GM23338 (cell line): ENCODE measurements around the gene PAX2. TPM values are rescaled to one million over a fixed set of nuclear protein-coding genes. Genes with fewer than 3 reads are reported as not detected.

Experiments used
- ATAC-seq: fragments of 200-7000 bp; cut with Tn5 transposase; 3 replicates; pipeline ENCODE4 v1.9.1; 2020
- DNase-seq: peaks from one replicate; pipeline ENCODE4 v3.0.0-alpha.2; 2015; ENCODE audit warnings: low spot score
- H2AFZ ChIP-seq: fragments of 200-600 bp; sonication (generic); 2 replicates; pipeline ENCODE4 v1.8.0; 2016; ENCODE audit warnings: antibody characterized with exemption, mild to moderate bottlenecking, moderate library complexity
- H3F3A ChIP-seq: fragments of 200-600 bp; sonication (generic); replicated peaks from 2 replicates; pipeline ENCODE4 v1.8.0; 2017; ENCODE audit warnings: antibody characterized with exemption, mixed run types, low read depth
- H3K27ac ChIP-seq: fragments of 200-600 bp; sonication (generic); 2 replicates; pipeline ENCODE4 v1.6.1; 2016; ENCODE audit warnings: low read depth
- H3K27me3 ChIP-seq: fragments of 200-600 bp; sonication (generic); 2 replicates; pipeline ENCODE4 v1.8.0; 2016; ENCODE audit warnings: mild to moderate bottlenecking, mixed run types, moderate library complexity; ENCODE audit not compliant: insufficient read depth
- H3K36me3 ChIP-seq: fragments of 200-600 bp; sonication (generic); 2 replicates; pipeline ENCODE4 v1.8.0; 2016; ENCODE audit warnings: mild to moderate bottlenecking; ENCODE audit not compliant: insufficient read depth
- H3K4me1 ChIP-seq: fragments of 200-600 bp; sonication (generic); 2 replicates; pipeline ENCODE4 v1.8.0; 2016; ENCODE audit warnings: mild to moderate bottlenecking, moderate library complexity; ENCODE audit not compliant: insufficient read depth
- H3K4me2 ChIP-seq: fragments of 200-600 bp; sonication (generic); 2 replicates; pipeline ENCODE4 v1.7.1; 2017; ENCODE audit warnings: mixed run types
- H3K4me3 ChIP-seq: fragments of 200-600 bp; sonication (generic); 2 replicates; pipeline ENCODE4 v1.6.1; 2016; ENCODE audit warnings: mixed run types
- H3K79me2 ChIP-seq: fragments of 200-600 bp; sonication (generic); replicated peaks from 2 replicates; pipeline ENCODE4 v1.8.0; 2017; ENCODE audit warnings: mild to moderate bottlenecking; ENCODE audit not compliant: insufficient read depth
- H3K9me2 ChIP-seq: fragments of 200-600 bp; sonication (generic); 2 replicates; pipeline ENCODE4 v1.8.0; 2017; ENCODE audit not compliant: insufficient read depth
- H4K20me1 ChIP-seq: fragments of 200-600 bp; sonication (generic); replicated peaks from 2 replicates; pipeline ENCODE4 v1.8.0; 2017; ENCODE audit warnings: mild to moderate bottlenecking; ENCODE audit not compliant: insufficient read depth
- H3K27ac Mint-ChIP-seq: 2 replicates; pipeline ENCODE4 v1.8.0; 2020; ENCODE audit warnings: inconsistent platforms, mild to moderate bottlenecking, moderate library complexity, mixed read lengths
- H3K27me3 Mint-ChIP-seq: 3 replicates; pipeline ENCODE4 v1.8.0; 2022; ENCODE audit warnings: low read depth, mild to moderate bottlenecking, moderate library complexity, mixed read lengths, inconsistent platforms; ENCODE audit not compliant: insufficient read depth, poor library complexity
- H3K36me3 Mint-ChIP-seq: 3 replicates; pipeline ENCODE4 v1.8.0; 2021; ENCODE audit warnings: low read depth, mild to moderate bottlenecking, inconsistent platforms, moderate library complexity, mixed read lengths
- H3K4me1 Mint-ChIP-seq: 3 replicates; pipeline ENCODE4 v1.8.0; 2020; ENCODE audit warnings: mild to moderate bottlenecking, inconsistent platforms, mixed read lengths
- H3K4me3 Mint-ChIP-seq: 3 replicates; pipeline ENCODE4 v1.8.0; 2021; ENCODE audit warnings: moderate library complexity, mild to moderate bottlenecking, inconsistent platforms, mixed read lengths
- H3K9me3 Mint-ChIP-seq: 3 replicates; pipeline ENCODE4 v1.8.0; 2020; ENCODE audit warnings: moderate library complexity, mild to moderate bottlenecking, inconsistent platforms, mixed read lengths
- CREB1 ChIP-seq: fragments of 250-450 bp; sonication (Bioruptor Pico); IDR thresholded peaks from 2 replicates; pipeline ENCODE4 v1.5.0; 2020; ENCODE audit warnings: low read depth, mild to moderate bottlenecking, moderate library complexity
- EZH2 ChIP-seq: fragments of 200-600 bp; sonication (generic); IDR thresholded peaks from one replicate; pipeline ENCODE4 v1.8.0; 2017; ENCODE audit warnings: antibody characterized with exemption, mild to moderate bottlenecking, low read depth; ENCODE audit not compliant: unreplicated experiment
- EZH2phosphoT487 ChIP-seq: fragments of 200-600 bp; sonication (generic); IDR thresholded peaks from one replicate; pipeline ENCODE4 v1.8.1; 2018; ENCODE audit warnings: antibody characterized with exemption; ENCODE audit not compliant: unreplicated experiment
- NANOG ChIP-seq: IDR thresholded peaks from 2 replicates; pipeline ENCODE4 v1.6.1; 2016; ENCODE audit warnings: antibody characterized with exemption, borderline replicate concordance
- ZNF114 ChIP-seq: fragments of 250-450 bp; sonication (Bioruptor Pico); IDR thresholded peaks from 2 replicates; pipeline ENCODE4 v1.5.0; 2020; ENCODE audit warnings: mild to moderate bottlenecking, moderate library complexity
- polyA plus RNA-seq: library from polyadenylated mRNA; unstranded; fragments of >200 nt; fragmentation: Nextera tagmentation; extraction: Ambion mirVana; gene quantifications from 2 replicates; pipeline ENCODE4 v1.2.1, GENCODE V29; 2016
- total RNA-seq: library from RNA; depleted of rRNA; stranded (reverse); fragments of >200 nt; shearing (Covaris generic); gene quantifications from 2 replicates; pipeline ENCODE4 v1.2.3, GENCODE V29; 2014
- TF ChIP-seq, protein P1 (sequence below): IDR thresholded peaks from one replicate; pipeline ENCODE4 v1.6.1; 2018; ENCODE audit warnings: antibody characterized with exemption; ENCODE audit not compliant: unreplicated experiment
- TF ChIP-seq, protein P2 (sequence below): IDR thresholded peaks from 2 replicates; pipeline ENCODE4 v1.6.1; 2016; ENCODE audit warnings: antibody characterized with exemption

PAX2 gene
- total and polyA plus RNA-seq, 2 experiments from 2014 or later: not detected

DNA sequence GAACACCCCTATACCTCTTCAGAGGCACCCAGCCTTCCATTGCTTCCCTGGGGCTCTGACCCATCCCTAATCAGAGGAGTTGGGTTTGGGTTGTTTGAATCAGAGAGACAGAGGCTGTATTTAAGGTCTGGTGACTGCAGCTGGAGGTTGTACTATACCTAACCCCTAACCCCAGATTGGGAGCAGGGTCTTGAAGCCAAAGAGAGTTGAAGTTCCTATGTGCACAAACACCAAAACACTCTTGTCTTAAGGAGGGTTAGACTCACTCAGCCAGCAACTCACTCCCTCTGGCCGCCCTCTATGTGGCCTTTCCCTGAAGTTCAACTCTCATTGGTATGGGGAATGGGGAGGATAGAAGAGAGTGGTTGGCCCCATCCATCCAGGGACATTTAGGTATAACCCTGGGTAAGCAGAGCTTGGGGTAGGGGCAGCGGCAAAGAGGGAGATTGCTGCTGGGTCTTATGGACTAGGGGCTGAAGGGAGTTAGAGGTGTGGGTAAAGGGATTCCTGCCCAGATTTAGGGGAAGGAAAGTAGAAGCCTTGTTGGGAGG is 80.0 kb downstream of the PAX2 start:
- no peaks in the 10 kb centered on the region for H3K36me3 Mint-ChIP-seq
- Histone ChIP-seq H3K4me1 (peaks cover 24% of the 10 kb centered on the region), H3K79me2 (no peaks in the 10 kb centered on the region), H3K9me2 (no peaks in the 10 kb centered on the region), H3F3A (no peaks in the 10 kb centered on the region), H3K4me3 (no peak overlapping the region), H3K36me3 (no peaks in the 10 kb centered on the region), H4K20me1 (peaks cover 4% of the 10 kb centered on the region; the same call in 1 of the 2 replicates), H3K27me3 (peaks cover 100% of the 10 kb centered on the region), H3K4me2 (no peak overlapping the region), H2AFZ (no peak overlapping the region), H3K27ac (no peak overlapping the region)
- ATAC-seq: peak; percentile 2; the same call in 2 of the 3 replicates
- peak; percentile 67 for TF ChIP-seq EZH2
- TF ChIP-seq, protein P1, sequence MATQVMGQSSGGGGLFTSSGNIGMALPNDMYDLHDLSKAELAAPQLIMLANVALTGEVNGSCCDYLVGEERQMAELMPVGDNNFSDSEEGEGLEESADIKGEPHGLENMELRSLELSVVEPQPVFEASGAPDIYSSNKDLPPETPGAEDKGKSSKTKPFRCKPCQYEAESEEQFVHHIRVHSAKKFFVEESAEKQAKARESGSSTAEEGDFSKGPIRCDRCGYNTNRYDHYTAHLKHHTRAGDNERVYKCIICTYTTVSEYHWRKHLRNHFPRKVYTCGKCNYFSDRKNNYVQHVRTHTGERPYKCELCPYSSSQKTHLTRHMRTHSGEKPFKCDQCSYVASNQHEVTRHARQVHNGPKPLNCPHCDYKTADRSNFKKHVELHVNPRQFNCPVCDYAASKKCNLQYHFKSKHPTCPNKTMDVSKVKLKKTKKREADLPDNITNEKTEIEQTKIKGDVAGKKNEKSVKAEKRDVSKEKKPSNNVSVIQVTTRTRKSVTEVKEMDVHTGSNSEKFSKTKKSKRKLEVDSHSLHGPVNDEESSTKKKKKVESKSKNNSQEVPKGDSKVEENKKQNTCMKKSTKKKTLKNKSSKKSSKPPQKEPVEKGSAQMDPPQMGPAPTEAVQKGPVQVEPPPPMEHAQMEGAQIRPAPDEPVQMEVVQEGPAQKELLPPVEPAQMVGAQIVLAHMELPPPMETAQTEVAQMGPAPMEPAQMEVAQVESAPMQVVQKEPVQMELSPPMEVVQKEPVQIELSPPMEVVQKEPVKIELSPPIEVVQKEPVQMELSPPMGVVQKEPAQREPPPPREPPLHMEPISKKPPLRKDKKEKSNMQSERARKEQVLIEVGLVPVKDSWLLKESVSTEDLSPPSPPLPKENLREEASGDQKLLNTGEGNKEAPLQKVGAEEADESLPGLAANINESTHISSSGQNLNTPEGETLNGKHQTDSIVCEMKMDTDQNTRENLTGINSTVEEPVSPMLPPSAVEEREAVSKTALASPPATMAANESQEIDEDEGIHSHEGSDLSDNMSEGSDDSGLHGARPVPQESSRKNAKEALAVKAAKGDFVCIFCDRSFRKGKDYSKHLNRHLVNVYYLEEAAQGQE: no peak
- peak overlapping the region; percentile 24; the same call in 1 of the 3 replicates for H3K4me3 Mint-ChIP-seq
- no peak for DNase-seq
- peaks cover 31% of the 10 kb centered on the region for H3K4me1 Mint-ChIP-seq
- no peak overlapping the region for H3K27ac Mint-ChIP-seq
- peaks cover 2% of the 10 kb centered on the region; the same call in 1 of the 3 replicates for H3K9me3 Mint-ChIP-seq
- H3K27me3 Mint-ChIP-seq: peaks cover 89% of the 10 kb centered on the region

DNA sequence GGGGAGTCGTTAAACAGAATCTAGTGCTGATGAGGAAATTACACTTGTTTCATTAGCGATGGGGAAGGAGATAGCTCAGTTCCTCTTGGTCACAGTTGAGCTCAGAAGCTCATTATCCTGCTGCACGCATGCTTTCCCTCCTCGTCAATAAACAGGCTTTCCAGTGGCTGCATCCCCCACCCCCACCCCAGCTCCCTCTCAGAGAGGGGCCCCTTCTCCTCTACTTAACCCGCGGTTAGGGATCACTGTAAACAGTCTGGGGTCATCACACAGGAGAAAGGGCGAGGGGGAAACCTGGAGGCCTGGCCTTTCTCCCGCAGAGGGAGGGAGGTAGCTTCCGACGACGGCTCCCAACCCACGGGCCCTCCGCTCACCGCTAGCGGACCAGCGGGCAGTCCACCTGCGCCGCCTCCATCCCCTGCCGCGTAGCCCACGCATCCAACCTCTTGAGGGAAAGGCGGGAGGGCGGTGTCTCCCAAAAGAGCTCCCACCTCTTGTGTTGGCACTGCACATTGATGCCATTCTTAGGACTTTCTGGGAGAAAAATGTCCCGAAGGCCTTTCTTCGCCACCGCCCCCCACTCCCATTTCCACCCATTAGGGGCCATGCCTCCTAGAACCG is 80.8 kb downstream of the PAX2 start:
- no peaks in the 10 kb centered on the region for H3K36me3 ChIP-seq
- no peak overlapping the region for H2AFZ ChIP-seq
- H3K4me3 ChIP-seq: peak overlapping the region; percentile 52
- peak overlapping the region; percentile 77 for H3K4me2 ChIP-seq
- no peaks in the 10 kb centered on the region for H3K79me2 ChIP-seq
- H3F3A ChIP-seq: no peaks in the 10 kb centered on the region
- ATAC-seq (peak; percentile 1; the same call in 2 of the 3 replicates), DNase-seq (no peak)
- Mint-ChIP-seq H3K9me3 (peaks cover 2% of the 10 kb centered on the region; the same call in 2 of the 3 replicates), H3K27me3 (peaks cover 91% of the 10 kb centered on the region), H3K27ac (no peak overlapping the region), H3K4me1 (peaks cover 38% of the 10 kb centered on the region), H3K4me3 (peak overlapping the region; percentile 24; the same call in 1 of the 3 replicates), H3K36me3 (no peaks in the 10 kb centered on the region; the same call in 2 of the 3 replicates)
- no peak overlapping the region for H3K27ac ChIP-seq
- no peaks in the 10 kb centered on the region for H3K9me2 ChIP-seq
- H3K4me1 ChIP-seq: peaks cover 26% of the 10 kb centered on the region
- H3K27me3 ChIP-seq: peaks cover 100% of the 10 kb centered on the region
- peaks cover 5% of the 10 kb centered on the region for H4K20me1 ChIP-seq
- TF ChIP-seq ZNF114 (CRISPR knock-in tag) (no peak), CREB1 (CRISPR knock-in tag) (no peak), NANOG (no peak), EZH2phosphoT487 (peak; percentile 25), EZH2 (peak; percentile 74)
- TF ChIP-seq, protein P2, sequence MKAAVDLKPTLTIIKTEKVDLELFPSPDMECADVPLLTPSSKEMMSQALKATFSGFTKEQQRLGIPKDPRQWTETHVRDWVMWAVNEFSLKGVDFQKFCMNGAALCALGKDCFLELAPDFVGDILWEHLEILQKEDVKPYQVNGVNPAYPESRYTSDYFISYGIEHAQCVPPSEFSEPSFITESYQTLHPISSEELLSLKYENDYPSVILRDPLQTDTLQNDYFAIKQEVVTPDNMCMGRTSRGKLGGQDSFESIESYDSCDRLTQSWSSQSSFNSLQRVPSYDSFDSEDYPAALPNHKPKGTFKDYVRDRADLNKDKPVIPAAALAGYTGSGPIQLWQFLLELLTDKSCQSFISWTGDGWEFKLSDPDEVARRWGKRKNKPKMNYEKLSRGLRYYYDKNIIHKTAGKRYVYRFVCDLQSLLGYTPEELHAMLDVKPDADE: no peak
